ENCODE results near the gene CLASP1. TPM values are rescaled to one million over a fixed set of nuclear protein-coding genes. Genes with fewer than 3 reads are reported as not detected.

Gene CLASP1
- total and polyA plus RNA-seq, 2 of the 8 experiments (the other 6 are each of a cell fraction or from before 2014, with no cell fraction given) = 7.3 to 53.9 TPM

- POLR2A ChIA-PET (ENCODE audit: partially characterized antibody) = interaction anchor here (2.4 kb wide), 1 partner anchor 12 kb away, joined by 24 read pairs; no protein-coding TSS in a partner anchor
- H3K4ac ChIP-seq (replicated peaks; ENCODE audit: insufficient read length, low read depth, low read length) = no peak overlapping the region
- H3K14ac ChIP-seq (ENCODE audit: insufficient read length) = no peak overlapping the region
- no peak overlapping the region for H3K23ac ChIP-seq (ENCODE audit: insufficient read length)
- no peaks in the 10 kb centered on the region for H3K23me2 ChIP-seq (ENCODE audit: low read depth, low read length)
- no peak overlapping the region for H3K18ac ChIP-seq (ENCODE audit: extremely low read depth, low read length)
- H3K4me3 ChIP-seq (ENCODE audit: extremely low read depth in 1 of 4, insufficient read depth in 2 of 4, low read depth in 3 of 4, low read length in 4 of 4) = no peak overlapping the region
- H4K8ac ChIP-seq (ENCODE audit: extremely low read depth, insufficient read depth, low read length) = no peak overlapping the region
- no peak overlapping the region for H3K56ac ChIP-seq (replicated peaks; ENCODE audit: insufficient read length, low read depth, low read length)
- H3K4me2 ChIP-seq (ENCODE audit: insufficient read depth in 1 of 2, low read depth in 2 of 2, low read length in 2 of 2) = peak overlapping the region in 1 of 2 experiments; percentile 29; a peak in 2 of 4 replicates
- no peaks in the 10 kb centered on the region for H3K27me3 ChIP-seq (replicated peaks in 1 of 4; ENCODE audit: control insufficient read depth in 3 of 4, extremely low read depth in 1 of 4, insufficient read depth in 3 of 4, low read length in 3 of 4)
- H2BK15ac ChIP-seq (ENCODE audit: low read length) = 0 out of 2 replicates have a peak overlapping the region, but pooled peaks have one; percentile 25
- no peak overlapping the region for H3K9ac ChIP-seq (replicated peaks in 1 of 4; ENCODE audit: extremely low read depth in 1 of 4, low read depth in 3 of 4, low read length in 3 of 4)
- CTCF ChIA-PET (ENCODE audit: partially characterized antibody) = interaction anchor here (1.4 to 1.9 kb wide), 3 partner anchors 16 to 165 kb away, joined by 3 to 6 read pairs (median 4); partner anchors contain the start of gene RNU4ATAC
- no peaks in the 10 kb centered on the region for H3K79me1 ChIP-seq (ENCODE audit: low read depth, low read length)
- H3K9me3 ChIP-seq (ENCODE audit: insufficient read depth in 2 of 2, low read depth in 1 of 2, low read length in 1 of 2) = no peaks in the 10 kb centered on the region
- H2BK120ac ChIP-seq (replicated peaks; ENCODE audit: low read depth, low read length) = no peak overlapping the region
- H4K5ac ChIP-seq (ENCODE audit: insufficient read length, low read depth, low read length) = no peak overlapping the region
- no peak overlapping the region for H2BK20ac ChIP-seq (ENCODE audit: low read length)
- no peak overlapping the region for H2AK5ac ChIP-seq (ENCODE audit: low read depth, low read length)
- H2BK5ac ChIP-seq (ENCODE audit: low read depth, low read length) = peak overlapping the region; percentile 27; the same call in 1 of the 2 replicates
- no peak overlapping the region for H2BK12ac ChIP-seq (ENCODE audit: low read depth, low read length)
- no peak overlapping the region for H4K91ac ChIP-seq (replicated peaks; ENCODE audit: insufficient read length, low read length)
- H3K79me2 ChIP-seq (ENCODE audit: control insufficient read depth in 1 of 2, insufficient read depth in 2 of 2, low read length in 2 of 2) = no peaks in the 10 kb centered on the region
- WGBS, 2 experiments (ENCODE audit: extremely low coverage in 1 of 2, insufficient coverage in 1 of 2, insufficient read length in 1 of 2, insufficient replicate concordance in 2 of 2, low coverage in 1 of 2, low lambda C conversion rate in 2 of 2, missing lambda C conversion rate in 1 of 2) = 11% methylated on average over 2 of the region's 2 CpGs; no CpG with 5 or more reads in 1 of the 2 experiments
- TF ChIP-seq RNF2 (IDR thresholded peaks at IDR 0.05; ENCODE audit: borderline replicate concordance, low read depth, low read length, missing control alignments, poor library complexity, severe bottlenecking) (no peak), RFX5 (IDR thresholded peaks at IDR 0.05; ENCODE audit: borderline replicate concordance, low read depth, low read length) (no peak), KDM5A (IDR thresholded peaks at IDR 0.05; ENCODE audit: low read length) (no peak)
- H3K4me1 ChIP-seq (replicated peaks in 1 of 4; ENCODE audit: control insufficient read depth in 3 of 4, insufficient read depth in 4 of 4, low read length in 3 of 4) = peaks cover 0 to 10% (median 6%) of the 10 kb centered on the region in 4 experiments; a peak in 3 of 7 replicates
- no peak overlapping the region for H2AFZ ChIP-seq (ENCODE audit: low read length)
- FAIRE-seq (no peak), DNase-seq (ENCODE audit: low read depth in 1 of 2, low spot score in 2 of 2) (no peak)
- H3K36me3 ChIP-seq (ENCODE audit: control insufficient read depth in 2 of 4, insufficient read depth in 4 of 4, low read length in 3 of 4) = no peaks in the 10 kb centered on the region
- H4K20me1 ChIP-seq (replicated peaks in 1 of 2; ENCODE audit: control insufficient read depth in 1 of 2, insufficient read depth in 2 of 2, low read length in 2 of 2) = no peaks in the 10 kb centered on the region
- no peak overlapping the region for H3K27ac ChIP-seq (ENCODE audit: low read depth, low read length)
These were observed 45.8 kb upstream of the CLASP1 start for GRCh38 chr2:121695171-121695451.

Data from H1 (cell line).